ENCODE measurements around the gene TM9SF1. TPM values are rescaled to one million over a fixed set of nuclear protein-coding genes. Genes with fewer than 3 reads are reported as not detected.

The TM9SF1 gene
- total and polyA plus RNA-seq, 2 donors (not counting 1 experiment from before 2014, with no cell fraction given): 7.6 to 24.5 TPM

DNA sequence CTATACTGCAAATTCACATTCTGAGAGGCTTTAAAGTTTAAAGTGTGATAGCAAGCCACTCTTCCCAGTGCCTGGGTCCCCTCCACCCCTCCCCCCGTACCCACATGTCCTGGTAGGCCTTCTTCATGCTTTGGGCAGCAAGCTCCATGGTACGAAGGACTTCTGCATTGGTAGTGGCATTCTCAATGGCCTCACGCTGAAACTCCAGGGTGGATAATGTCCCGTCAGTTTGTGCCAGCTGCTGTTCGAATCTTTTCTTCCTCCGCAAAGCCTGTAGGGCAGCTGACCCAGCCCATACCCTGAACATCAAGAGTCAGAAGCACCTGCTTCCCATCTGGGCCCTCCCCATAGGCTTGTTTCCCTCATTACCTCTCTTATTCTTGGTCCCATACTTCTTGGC is 16.1 kb upstream of the TM9SF1 start:
- WGBS (ENCODE audit: insufficient coverage): 95% methylated on average over 6 of the region's 6 CpGs
- H2AFZ ChIP-seq (ENCODE audit: insufficient read depth, low read depth, low read length, poor library complexity, severe bottlenecking): no peak overlapping the region
- TF ChIP-seq CTCF (IDR thresholded peaks at IDR 0.05): no peak
- TF ChIP-seq EZH2 (IDR thresholded peaks at IDR 0.05; ENCODE audit: borderline replicate concordance, insufficient read depth, low read depth, low read length, poor library complexity, severe bottlenecking): no peak
- CTCF ChIA-PET: interaction anchor here (0.8 to 4.1 kb wide), 2 partner anchors 15 to 96 kb away, joined by 3 to 19 read pairs; partner anchors contain the start of gene CIDEB
- H3K9ac ChIP-seq (ENCODE audit: low read length): no peak overlapping the region
- Mint-ChIP-seq H3K27me3 (no peaks in the 10 kb centered on the region), H3K4me3 (peak overlapping the region; percentile 93), H3K27ac (peak overlapping the region; percentile 98), H3K4me1 (peaks cover 54% of the 10 kb centered on the region), H3K9me3 (ENCODE audit: insufficient read depth) (no peaks in the 10 kb centered on the region)
- POLR2A ChIA-PET: interaction anchor here (1.0 to 5.3 kb wide), 2 partner anchors 16 to 64 kb away, joined by 3 to 64 read pairs; partner anchors contain the start of genes PSME2, RNF31 and TM9SF1
- intact Hi-C loops (cut with micrococcal nuclease): loop anchor here (10.0 kb wide), 1 partner anchor 657 kb away; the partner anchor contains the start of genes THTPA and ZFHX2
- DNase-seq (no peak), ATAC-seq (ENCODE audit: low read depth) (no peak)
- H3K4me3 ChIP-seq (ENCODE audit: control extremely low read depth in 1 of 5, extremely low read depth in 1 of 5, insufficient read depth in 1 of 5, low read depth in 2 of 5, low read length in 4 of 5): no peak overlapping the region
- peaks cover 41 to 45% of the 10 kb centered on the region in 2 donors for H3K4me1 ChIP-seq (ENCODE audit: control insufficient read depth in 2 of 2, insufficient read depth in 2 of 2, low read length in 2 of 2)
- peak overlapping the region in 1 of 2 donors; percentile 25 for H3K27ac ChIP-seq (ENCODE audit: low read length in 2 of 2)
- no peak overlapping the region for H3K4me2 ChIP-seq (replicated peaks; ENCODE audit: low read depth, low read length, poor library complexity, severe bottlenecking)
- peaks cover 7% of the 10 kb centered on the region for H4K20me1 ChIP-seq (ENCODE audit: control insufficient read depth, insufficient read depth, low read length, poor library complexity, severe bottlenecking)
- no peaks in the 10 kb centered on the region for H3K9me3 ChIP-seq (ENCODE audit: control extremely low read depth in 1 of 3, control insufficient read depth in 2 of 3, insufficient read depth in 1 of 3, low read length in 2 of 3)
- H3K36me3 ChIP-seq (replicated peaks in 1 of 2; ENCODE audit: control extremely low read depth in 1 of 2, control insufficient read depth in 1 of 2, extremely low read depth in 1 of 2, insufficient read depth in 2 of 2, low read length in 1 of 2): peaks cover 2 to 57% of the 10 kb centered on the region in 2 experiments
- H3K27me3 ChIP-seq (replicated peaks in 1 of 4; ENCODE audit: control extremely low read depth in 1 of 4, control insufficient read depth in 3 of 4, insufficient read depth in 4 of 4, low read length in 3 of 4): no peaks in the 10 kb centered on the region
- peaks cover 73% of the 10 kb centered on the region for H3K79me2 ChIP-seq (ENCODE audit: control insufficient read depth, insufficient read depth, low read length)

GRCh38 chr14:24207625-24208024 is 12.4 kb upstream of the TM9SF1 start:
- no peak for DNase-seq
- CTCF ChIA-PET: interaction anchor here (1.7 to 2.5 kb wide), 2 partner anchors 12 to 35 kb away, joined by 4 to 9 read pairs; partner anchors contain the start of genes TINF2 and TM9SF1

More at GRCh38 chr14:24207625-24208024, 12.4 kb upstream of the TM9SF1 start:
- no peak for TF ChIP-seq EZH2 (IDR thresholded peaks at IDR 0.05; ENCODE audit: borderline replicate concordance, insufficient read depth, low read depth, low read length, poor library complexity, severe bottlenecking)
- no peak for TF ChIP-seq CTCF (IDR thresholded peaks at IDR 0.05)
- Histone ChIP-seq H3K4me1 (ENCODE audit: control insufficient read depth in 2 of 2, insufficient read depth in 2 of 2, low read length in 2 of 2) (peaks cover 21% of the 10 kb centered on the region in 2 donors), H4K20me1 (ENCODE audit: control insufficient read depth, insufficient read depth, low read length, poor library complexity, severe bottlenecking) (peaks cover 16% of the 10 kb centered on the region), H3K4me3 (ENCODE audit: control extremely low read depth in 1 of 5, extremely low read depth in 1 of 5, insufficient read depth in 1 of 5, low read depth in 2 of 5, low read length in 4 of 5) (no peak overlapping the region), H3K27me3 (replicated peaks in 1 of 4; ENCODE audit: control extremely low read depth in 1 of 4, control insufficient read depth in 3 of 4, insufficient read depth in 4 of 4, low read length in 3 of 4) (no peaks in the 10 kb centered on the region), H3K9ac (ENCODE audit: low read length) (no peak overlapping the region), H3K79me2 (ENCODE audit: control insufficient read depth, insufficient read depth, low read length) (peaks cover 80% of the 10 kb centered on the region), H3K27ac (ENCODE audit: low read length in 2 of 2) (peak overlapping the region in 1 of 2 donors; percentile 20), H3K9me3 (ENCODE audit: control extremely low read depth in 1 of 3, control insufficient read depth in 2 of 3, insufficient read depth in 1 of 3, low read length in 2 of 3) (no peaks in the 10 kb centered on the region), H2AFZ (ENCODE audit: insufficient read depth, low read depth, low read length, poor library complexity, severe bottlenecking) (no peak overlapping the region), H3K36me3 (replicated peaks in 1 of 2; ENCODE audit: control extremely low read depth in 1 of 2, control insufficient read depth in 1 of 2, extremely low read depth in 1 of 2, insufficient read depth in 2 of 2, low read length in 1 of 2) (peaks cover 4 to 68% of the 10 kb centered on the region in 2 experiments), H3K4me2 (replicated peaks; ENCODE audit: low read depth, low read length, poor library complexity, severe bottlenecking) (no peak overlapping the region)
- Mint-ChIP-seq H3K27me3 (no peaks in the 10 kb centered on the region), H3K4me3 (no peak overlapping the region), H3K27ac (peak overlapping the region; percentile 82), H3K4me1 (peaks cover 30% of the 10 kb centered on the region), H3K9me3 (ENCODE audit: insufficient read depth) (no peaks in the 10 kb centered on the region)
- no peak for ATAC-seq (ENCODE audit: low read depth)
- intact Hi-C loops (cut with micrococcal nuclease): no loop called here
- POLR2A ChIA-PET: interaction anchor here (1.3 to 1.5 kb wide), 2 partner anchors 11 to 46 kb away, joined by 3 read pairs; partner anchors contain the start of gene IRF9
- 96% methylated on average over 2 of the region's 2 CpGs for WGBS (ENCODE audit: insufficient coverage)
